Choroid plexus epithelial cell (primary cell): ENCODE results near the gene KCTD18.

Experiments used
- DNase-seq: peaks from one replicate; pipeline ENCODE4 v3.0.0-alpha.2; 2010; ENCODE audit warnings: low read depth
- H3K4me3 ChIP-seq: 2 replicates; pipeline ENCODE4 v1.5.1; 2011; ENCODE audit warnings: low read depth, mild to moderate bottlenecking, control low read depth, low read length, moderate library complexity
- TF ChIP-seq, protein P1 (sequence below): conservative IDR thresholded peaks from 2 replicates; pipeline ENCODE4 v1.5.1; 2011; ENCODE audit warnings: low read depth, mild to moderate bottlenecking, control low read depth, inconsistent platforms, low read length, moderate library complexity

The KCTD18 gene

DNA sequence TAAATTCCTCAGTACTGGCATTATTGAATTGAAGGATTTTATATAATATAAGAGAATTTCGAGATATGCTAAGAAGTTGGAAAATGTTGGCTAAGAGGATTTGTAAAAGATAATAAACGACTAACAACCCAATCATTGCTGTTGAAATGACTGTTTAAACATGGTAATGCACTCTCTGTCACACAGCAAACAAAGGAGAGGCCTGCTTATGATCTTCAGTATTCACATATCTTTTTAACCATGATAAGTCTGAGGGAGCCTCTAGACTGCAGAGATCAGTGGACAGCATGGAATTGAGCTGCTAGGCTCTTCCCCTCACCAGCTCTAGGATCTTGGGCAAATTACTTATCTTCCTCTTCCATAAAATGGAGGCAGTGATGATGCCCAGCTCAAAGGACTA lies 2.7 kb downstream of the KCTD18 start:
- TF ChIP-seq, protein P1, sequence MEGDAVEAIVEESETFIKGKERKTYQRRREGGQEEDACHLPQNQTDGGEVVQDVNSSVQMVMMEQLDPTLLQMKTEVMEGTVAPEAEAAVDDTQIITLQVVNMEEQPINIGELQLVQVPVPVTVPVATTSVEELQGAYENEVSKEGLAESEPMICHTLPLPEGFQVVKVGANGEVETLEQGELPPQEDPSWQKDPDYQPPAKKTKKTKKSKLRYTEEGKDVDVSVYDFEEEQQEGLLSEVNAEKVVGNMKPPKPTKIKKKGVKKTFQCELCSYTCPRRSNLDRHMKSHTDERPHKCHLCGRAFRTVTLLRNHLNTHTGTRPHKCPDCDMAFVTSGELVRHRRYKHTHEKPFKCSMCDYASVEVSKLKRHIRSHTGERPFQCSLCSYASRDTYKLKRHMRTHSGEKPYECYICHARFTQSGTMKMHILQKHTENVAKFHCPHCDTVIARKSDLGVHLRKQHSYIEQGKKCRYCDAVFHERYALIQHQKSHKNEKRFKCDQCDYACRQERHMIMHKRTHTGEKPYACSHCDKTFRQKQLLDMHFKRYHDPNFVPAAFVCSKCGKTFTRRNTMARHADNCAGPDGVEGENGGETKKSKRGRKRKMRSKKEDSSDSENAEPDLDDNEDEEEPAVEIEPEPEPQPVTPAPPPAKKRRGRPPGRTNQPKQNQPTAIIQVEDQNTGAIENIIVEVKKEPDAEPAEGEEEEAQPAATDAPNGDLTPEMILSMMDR, result no peak
- H3K4me3 ChIP-seq, result no peak overlapping the region
- DNase-seq, result no peak

DNA sequence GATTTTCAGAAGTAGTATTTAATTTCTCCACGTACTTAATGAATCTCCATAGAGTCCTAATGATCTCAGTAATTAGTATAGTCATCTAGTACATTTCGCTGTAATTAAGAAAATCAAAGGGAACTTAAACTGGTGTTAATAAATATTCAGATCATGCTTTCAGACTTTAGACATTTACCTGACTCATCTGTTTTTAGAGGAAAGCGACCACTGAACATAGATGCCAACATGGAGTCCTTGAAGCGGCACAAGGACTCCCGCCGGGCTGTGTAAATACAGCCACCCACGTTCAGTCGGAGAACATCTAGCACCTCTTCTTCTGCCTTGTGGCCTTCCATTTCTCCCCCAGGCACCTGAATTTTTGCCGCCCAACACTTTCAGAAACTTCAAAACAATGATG lies 3.2 kb downstream of the KCTD18 start:
- H3K4me3 ChIP-seq, result no peak overlapping the region
- TF ChIP-seq, protein P1, result no peak
- no peak for DNase-seq

DNA sequence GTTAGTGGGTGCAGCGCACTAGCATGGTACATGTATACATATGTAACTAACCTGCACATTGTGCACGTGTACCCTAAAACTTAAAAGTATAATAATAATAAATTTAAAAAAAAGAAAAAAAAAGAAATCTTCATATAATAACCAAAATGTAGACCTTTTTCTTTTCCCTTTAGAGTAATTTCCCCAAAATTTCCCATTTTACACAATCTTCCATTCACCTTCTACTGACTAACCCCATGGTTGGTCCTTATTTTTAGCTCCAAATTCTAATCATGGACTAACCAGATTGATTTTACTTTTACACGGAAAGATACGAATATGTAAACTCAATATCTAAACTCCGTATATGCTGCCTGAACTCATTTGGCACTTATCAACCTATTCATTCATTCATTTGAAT lies 7.7 kb downstream of the KCTD18 start:
- TF ChIP-seq, protein P1, result no peak
- no peak for DNase-seq
- H3K4me3 ChIP-seq, result no peak overlapping the region

DNA sequence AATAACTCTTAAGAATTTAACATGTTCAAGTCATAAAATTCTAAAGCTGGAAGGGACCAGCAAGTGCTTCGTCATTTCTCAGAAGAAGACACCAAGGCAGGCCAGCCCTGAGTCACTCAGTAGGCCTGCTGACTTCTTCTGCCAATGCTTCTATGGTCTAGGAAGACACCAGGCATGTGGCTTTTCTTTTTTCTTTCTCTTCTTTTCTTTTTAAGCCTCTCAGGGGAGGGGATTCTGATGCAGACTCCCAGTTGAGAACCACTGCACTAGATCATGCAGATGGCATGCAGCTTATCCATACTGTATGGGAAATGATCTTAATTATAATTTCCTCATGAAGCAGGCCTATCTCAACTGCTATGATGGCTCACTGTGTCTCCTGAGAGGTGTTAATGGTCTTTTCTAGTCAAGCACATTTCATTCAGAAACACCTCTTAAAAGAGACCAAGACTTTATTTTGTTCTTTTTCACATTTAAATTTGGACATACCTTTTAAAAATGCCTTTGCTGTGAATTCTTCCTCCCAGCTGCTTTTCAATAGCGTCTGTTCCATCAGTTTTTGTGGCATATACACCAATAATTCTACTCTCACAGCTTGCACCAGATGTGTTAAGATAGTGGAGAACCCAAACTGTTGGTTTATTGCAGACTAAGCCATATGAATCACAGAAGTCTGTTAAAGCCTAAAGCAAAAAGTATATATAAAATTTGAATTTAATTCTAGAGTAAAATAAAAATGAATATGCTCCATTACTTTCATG lies 11.3 kb downstream of the KCTD18 start:
- TF ChIP-seq, protein P1, result no peak
- DNase-seq, result no peak
- H3K4me3 ChIP-seq, result no peak overlapping the region

DNA sequence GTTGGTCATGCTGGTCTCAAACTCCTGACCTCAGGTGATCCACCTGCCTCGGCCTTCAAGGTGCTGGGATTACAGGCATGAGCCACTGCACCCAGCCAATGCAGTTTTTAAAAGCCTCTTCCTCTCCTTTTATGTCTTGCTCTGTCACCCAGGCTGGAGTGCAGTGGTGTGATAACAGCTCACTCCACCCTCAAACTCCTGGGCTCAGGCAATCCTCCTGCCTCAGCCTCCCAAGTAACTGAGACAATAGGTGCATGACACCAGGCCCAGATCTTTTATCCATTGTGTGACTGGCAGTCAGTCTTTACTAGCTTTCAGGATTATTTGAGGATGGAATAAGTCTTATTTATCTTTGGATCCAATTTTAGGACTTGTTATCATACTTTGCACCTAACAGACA lies 13.2 kb downstream of the KCTD18 start:
- DNase-seq, result no peak
- TF ChIP-seq, protein P1, result no peak
- no peak overlapping the region for H3K4me3 ChIP-seq

DNA sequence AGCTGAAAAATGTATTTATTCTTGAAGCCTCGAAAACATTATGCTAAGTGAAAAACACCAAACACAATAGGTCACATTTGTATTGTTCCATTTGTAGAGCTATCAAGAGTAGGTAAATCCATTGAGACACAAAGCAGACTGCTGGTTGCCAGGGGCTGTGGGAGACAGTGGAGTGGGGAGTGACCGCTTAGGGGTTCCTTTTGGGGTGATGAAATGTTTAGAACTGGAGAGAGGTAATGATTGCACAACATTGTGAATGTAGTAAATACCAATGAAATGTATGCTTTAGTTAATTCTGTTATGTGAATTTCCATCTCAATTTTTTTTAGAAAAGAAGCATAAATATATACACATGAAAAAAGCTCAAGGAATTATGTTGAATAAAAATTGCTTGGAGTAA lies 15.8 kb downstream of the KCTD18 start:
- DNase-seq, result no peak
- TF ChIP-seq, protein P1, result no peak
- no peak overlapping the region for H3K4me3 ChIP-seq

DNA sequence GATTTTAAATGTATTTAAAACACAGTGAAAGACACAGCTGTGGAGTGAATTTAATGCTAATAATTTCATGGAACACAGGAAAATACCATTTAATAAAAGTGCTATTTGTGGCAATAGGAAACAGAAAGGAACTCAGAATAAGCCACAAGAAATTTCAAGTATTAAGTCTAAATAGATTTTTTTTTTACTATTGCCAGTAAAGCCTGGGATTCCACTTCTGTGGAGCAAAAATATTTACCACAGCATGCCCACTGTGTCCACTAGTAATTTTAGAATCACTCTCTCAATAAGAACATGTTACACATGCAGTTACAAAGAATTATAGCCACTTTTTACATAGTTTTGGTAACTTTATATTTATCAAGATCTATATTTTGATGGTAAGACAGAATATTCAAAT lies 17.2 kb downstream of the KCTD18 start:
- no peak for DNase-seq
- TF ChIP-seq, protein P1, result no peak
- no peak overlapping the region for H3K4me3 ChIP-seq
